Activated CD4-positive, alpha-beta T cell treated with anti-CD3 and anti-CD28 coated beads for 1 hour (primary cell): ENCODE measurements around the gene PDHX.
"Not testable (repeated sequence)": the region's sequence is repeated elsewhere in the genome, so short reads cannot be mapped to it uniquely, and the experiment has no call there.

Experiments used
- DNase-seq: peaks from one replicate; pipeline ENCODE4 v3.0.0-alpha.2; 2020

Gene PDHX

DNA sequence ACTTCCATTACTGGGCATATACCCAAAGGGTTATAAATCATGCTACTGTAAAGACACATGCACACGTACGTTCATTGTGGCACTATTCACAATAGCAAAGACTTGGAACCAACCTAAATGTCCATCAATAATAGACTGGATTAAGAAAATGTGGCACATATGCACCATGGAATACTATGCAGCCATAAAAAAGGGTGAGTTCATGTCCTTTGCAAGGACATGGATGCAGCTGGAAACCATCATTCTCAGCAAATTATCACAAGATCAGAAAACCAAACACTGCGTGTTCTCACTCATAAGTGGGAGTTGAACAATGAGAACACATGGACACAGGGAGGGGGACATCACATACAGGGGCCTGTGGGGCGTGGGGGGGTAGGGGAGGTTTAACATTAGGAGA, 111.6 kb downstream of the PDHX start:
- not testable (repeated sequence) for DNase-seq

DNA sequence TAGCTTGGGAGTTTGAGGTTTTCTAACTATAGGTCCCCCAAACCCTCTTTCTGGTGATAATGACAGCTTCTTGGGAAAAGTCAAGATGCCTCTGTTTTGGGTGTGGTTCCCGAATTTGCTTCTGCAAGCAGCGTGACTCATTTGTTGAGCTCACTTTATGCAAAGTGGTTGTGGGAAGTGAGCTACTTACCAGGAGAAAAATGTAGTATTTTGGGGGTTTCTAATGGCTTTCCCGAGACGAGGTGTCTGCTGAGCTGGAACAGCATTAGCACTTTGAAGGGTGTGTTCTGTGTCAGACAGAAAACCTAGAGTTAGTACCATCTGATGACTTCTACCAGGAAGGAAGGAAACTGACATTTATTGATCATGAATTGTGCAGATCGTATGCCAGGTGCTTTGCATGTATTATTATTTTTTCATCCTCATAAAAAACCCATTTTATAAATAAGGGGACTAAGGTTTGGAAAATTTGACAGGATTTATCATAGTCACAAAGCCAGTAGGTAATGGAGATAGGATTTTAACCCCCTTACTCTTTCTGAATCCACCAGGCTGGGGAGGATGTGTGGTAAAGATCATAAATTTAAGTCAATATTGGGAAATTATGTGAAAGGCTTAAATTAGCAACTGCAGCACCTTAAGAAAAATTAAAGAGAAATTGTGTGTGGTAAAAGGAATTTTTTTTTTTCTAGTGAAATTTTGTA, 113.7 kb downstream of the PDHX start:
- DNase-seq = no peak

DNA sequence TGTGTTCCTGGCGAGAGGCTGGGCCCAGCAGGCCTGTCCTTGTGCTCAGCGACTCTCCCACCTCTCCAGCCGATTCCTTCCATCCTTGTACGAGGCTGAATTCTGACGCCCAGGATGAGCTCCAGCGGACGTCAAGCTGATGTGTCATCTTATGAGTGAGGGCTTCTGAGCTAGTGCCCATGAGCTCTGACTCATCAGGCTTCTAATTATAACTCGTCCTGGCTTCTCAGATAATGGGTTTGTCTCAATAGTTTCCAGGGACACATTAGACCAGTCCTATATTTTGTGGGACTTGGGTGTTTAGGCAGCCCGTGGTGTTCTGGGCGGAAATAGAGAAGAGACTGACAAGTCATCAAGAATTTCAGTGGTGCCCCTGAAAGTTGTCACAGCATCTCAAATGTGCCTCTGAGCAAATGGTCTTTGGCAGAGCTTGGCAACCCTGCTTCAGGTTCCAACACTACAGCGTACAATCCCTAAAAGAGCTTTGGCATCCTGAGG, 114.3 kb downstream of the PDHX start:
- no peak for DNase-seq

DNA sequence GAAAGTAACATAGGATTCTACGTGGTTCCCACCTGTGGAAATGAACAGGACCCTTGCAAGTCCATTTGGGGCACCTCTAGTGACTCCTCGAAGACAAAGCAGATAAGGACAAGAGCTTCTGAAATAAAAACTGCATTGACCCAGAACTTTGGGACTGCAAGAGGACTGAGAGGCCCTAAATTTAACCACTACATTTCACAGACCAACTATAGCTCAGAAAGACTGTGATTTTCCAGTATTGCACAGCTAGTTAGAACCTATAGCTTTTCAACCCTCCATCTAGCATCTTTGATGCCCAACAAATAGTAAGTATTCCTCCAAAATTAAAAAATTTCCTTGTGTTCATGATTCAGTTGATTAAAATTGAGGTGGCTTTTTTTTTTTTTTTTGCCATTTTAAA, 114.9 kb downstream of the PDHX start:
- DNase-seq = no peak

- DNase-seq = no peak
These were observed 115.4 kb downstream of the PDHX start for GRCh38 chr11:35031867-35032266.

- no peak for DNase-seq
These were observed 116.6 kb downstream of the PDHX start for GRCh38 chr11:35033011-35033410.

DNA sequence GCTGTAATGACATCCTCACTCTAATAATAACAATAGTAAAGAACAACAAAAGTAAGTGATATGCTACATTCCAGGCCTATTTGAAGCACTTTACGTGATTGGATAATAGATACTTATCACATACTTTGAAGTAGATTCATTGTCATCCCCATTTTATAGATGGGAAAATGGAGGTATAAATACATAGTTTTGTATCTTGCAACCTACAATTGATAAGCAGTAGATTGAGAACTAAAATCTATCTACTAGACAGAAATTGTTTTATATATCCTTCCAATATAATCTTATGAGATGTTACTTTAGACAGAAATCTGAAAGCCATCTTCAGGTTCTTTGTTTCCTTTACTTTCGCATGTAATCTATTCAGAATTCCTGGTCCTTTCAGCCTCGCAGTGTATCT, 118.0 kb downstream of the PDHX start:
- no peak for DNase-seq

GRCh38 chr11:35035894-35036408, 119.5 kb downstream of the PDHX start:
- DNase-seq = no peak

DNA sequence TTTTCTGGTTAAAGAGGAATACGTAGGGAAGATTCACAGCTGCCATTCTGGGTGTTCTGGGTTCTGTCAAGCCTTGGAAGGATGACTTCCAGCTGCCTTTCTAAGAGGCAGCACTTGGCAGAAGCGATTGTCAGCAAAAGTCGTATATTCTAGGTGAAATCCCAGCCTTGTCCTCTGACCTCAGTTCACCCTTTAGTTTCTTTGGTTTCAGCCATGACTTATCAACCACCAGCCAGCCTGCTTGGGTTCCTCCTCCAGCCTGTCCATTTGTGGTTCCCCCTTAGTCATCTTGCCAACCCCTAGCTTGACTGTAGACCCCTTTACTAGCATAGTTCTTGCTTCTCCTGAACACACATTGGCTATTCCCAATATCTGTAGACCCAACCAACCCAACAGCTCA, 120.2 kb downstream of the PDHX start:
- DNase-seq = no peak

DNA sequence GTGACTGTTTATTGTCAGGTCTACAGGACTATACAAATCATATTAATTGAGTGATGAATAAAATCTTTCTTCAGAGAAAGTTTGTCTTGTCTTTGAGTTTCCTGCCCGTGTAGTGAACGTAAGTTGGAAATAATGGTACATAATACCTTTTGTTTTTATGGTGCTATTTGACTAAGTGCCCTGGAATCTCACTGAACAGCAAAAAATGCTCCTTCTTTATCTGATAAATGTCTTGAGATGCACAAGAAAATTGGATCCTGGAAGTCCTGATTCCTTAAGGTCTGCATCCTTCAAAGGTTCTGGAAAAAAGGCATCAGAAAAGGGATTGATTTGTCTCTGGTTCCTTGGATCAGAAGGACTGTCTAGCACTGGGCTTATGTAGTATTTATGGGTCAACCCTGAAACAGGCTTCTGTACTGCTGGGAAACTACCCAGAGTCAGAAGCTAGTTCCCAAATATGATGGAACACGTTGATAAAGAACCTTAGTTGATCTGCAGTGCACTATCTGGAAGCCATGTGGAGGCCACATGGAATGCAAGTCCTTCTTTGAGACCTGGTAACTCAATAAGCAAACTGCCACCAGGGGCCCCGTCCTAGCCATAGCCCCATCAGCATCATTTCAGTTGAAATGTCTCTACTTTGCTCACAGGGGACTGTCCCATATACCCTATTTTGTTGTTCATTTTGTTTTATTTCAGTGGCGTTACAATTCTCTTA, 122.0 kb downstream of the PDHX start:
- no peak for DNase-seq

GRCh38 chr11:35039076-35039475, 122.7 kb downstream of the PDHX start:
- DNase-seq = no peak

DNA sequence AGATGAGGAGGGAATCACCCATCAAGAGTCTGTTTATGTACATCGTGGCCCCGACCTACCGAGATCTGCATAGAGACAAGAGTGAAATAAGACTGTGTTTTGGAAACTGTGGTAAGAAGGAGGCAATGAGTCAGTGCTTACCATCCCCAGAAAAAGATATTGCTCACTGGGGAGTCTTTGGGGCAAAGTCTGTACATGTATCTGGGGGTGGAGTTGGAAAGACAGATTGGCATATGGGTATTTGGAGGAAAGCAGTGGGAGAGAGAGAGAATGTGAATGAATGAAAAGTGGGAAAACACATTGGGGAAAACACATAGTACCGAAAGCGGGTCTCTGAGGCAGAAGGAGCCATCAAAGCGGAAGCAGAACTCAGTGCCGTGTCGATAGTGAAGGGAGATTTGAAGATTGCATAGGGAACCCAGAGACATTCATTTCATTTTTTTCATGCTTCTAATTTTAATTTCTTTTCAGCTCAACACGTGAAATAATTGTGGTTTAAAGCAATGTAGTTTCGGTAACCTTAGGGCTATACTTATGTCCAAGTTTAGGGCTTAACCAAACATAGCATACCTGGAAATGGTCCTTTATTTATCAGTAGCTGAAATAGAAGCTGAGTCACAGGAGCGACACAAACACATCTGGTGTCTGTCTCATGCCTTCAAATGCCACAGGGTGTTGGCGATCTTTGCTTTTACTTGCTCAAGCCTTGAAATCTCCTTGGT, 124.0 kb downstream of the PDHX start:
- peak; percentile 48 for DNase-seq

DNA sequence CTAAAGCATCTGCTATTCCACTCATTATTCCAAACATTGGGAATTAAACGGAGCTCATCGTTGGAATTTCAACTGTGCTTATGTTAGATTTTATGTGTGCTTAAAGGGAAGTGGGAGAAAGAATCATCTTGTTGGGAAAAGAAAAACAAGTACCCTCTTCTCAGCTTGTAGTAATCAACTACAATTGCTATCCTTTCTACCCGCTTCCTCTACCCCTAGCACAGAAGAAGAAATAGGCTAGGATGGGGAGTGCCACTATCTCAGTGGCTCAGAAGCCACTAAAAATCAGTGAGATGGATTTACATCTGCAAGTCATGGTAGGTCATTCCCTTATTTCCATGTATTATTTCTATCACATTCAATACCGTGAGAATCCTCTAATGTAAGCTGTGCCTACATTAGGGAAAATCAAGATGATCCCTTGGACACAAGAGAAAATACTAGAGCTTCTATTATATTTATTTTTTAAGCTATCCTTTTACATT, 124.7 kb downstream of the PDHX start:
- no peak for DNase-seq

- no peak for DNase-seq
These were observed 125.8 kb downstream of the PDHX start for GRCh38 chr11:35042224-35042623.

- DNase-seq = no peak
These were observed 126.5 kb downstream of the PDHX start for GRCh38 chr11:35042913-35043312.

DNA sequence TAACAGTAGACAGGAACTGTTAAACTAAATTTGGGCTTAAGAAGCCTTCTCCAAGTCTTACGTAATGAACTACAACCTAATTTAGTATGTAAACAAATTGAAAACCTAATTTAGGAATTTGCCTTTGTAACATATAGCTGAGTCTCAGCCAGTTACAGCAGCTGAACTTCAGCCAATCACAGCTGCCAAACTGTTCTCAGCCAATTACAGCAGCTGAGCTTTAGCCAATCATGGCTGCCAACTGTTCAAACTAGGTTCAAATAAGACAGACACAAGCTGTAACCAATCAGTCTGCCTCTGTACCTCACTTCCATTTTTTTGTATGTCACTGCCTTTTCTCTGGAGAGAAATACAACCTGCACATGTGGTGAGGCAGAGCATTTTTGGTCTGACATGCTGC, 127.5 kb downstream of the PDHX start:
- no peak for DNase-seq

DNA sequence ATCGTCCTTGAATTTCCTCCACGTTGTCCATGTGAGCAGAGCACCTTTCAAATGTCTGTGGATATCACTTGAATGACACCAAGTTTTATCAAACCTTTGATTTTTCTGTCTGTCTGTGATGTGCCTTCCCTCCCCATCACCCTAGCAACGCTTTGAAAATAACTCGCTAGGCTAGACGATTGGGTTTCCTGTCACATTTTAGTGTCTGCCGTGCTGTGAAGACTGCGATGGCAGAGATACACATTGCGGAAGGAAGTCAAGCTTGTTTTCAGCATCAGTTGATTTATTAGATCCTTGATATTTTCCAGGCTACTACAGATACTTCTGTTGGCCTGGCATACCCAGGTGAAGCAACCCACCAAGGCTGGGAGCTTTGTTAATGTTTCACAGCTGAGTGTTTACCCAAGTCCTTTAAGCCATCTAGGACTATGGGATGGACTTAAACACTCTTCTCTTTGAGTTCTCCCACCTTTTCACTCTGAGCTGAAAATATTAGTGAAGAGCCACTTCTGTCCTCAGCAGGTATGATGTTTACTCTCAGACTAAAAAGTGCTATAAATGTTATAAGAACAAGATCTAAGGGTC, 128.9 kb downstream of the PDHX start:
- DNase-seq = peak; percentile 65
